Erythroblast (primary cell): ENCODE measurements around the gene ADORA2A.

Experiments used
- GATA1 ChIP-seq: IDR thresholded peaks from 2 replicates; pipeline ENCODE4 v1.6.1; 2011; ENCODE audit warnings: low read depth, mild to moderate bottlenecking, control low read depth, low read length, moderate library complexity
- POLR2A ChIP-seq: IDR thresholded peaks from 2 replicates; pipeline ENCODE4 v1.6.1; 2011; ENCODE audit warnings: mild to moderate bottlenecking, low read length

- no peak for TF ChIP-seq POLR2A
- TF ChIP-seq GATA1: no peak
These were observed 2.3 kb upstream of the ADORA2A start for GRCh38 chr22:24424901-24425775.
